Trophoblast cell (in vitro differentiated cells and primary cell): Measurements from ENCODE around the gene FRMD4A.

ENCODE experiments used
- DNase-seq, 2 donors: peaks; one replicate each; pipeline ENCODE4 v3.0.0-alpha.2; 2016
- H2AFZ ChIP-seq: 2 replicates; pipeline ENCODE4 v1.6.1; 2013; ENCODE audit warnings: low read length, moderate library complexity, mild to moderate bottlenecking; ENCODE audit not compliant: insufficient read depth, poor library complexity
- H2AK5ac ChIP-seq: 2 replicates; pipeline ENCODE4 v1.6.1; 2013; ENCODE audit warnings: mild to moderate bottlenecking, low read length
- H2BK120ac ChIP-seq: 2 replicates; pipeline ENCODE4 v1.6.1; 2013; ENCODE audit warnings: low read length, mild to moderate bottlenecking, moderate library complexity; ENCODE audit not compliant: insufficient read depth, poor library complexity
- H2BK12ac ChIP-seq: 2 replicates; pipeline ENCODE4 v1.6.1; 2013; ENCODE audit warnings: mild to moderate bottlenecking, low read length, moderate library complexity
- H2BK5ac ChIP-seq: 2 replicates; pipeline ENCODE4 v1.6.1; 2013; ENCODE audit warnings: low read length, low read depth, moderate library complexity, mild to moderate bottlenecking; ENCODE audit not compliant: poor library complexity
- H3K14ac ChIP-seq: 2 replicates; pipeline ENCODE4 v1.6.1; 2013; ENCODE audit warnings: mild to moderate bottlenecking, low read length
- H3K18ac ChIP-seq: 2 replicates; pipeline ENCODE4 v1.6.1; 2013; ENCODE audit warnings: mild to moderate bottlenecking, low read length
- H3K23ac ChIP-seq: 2 replicates; pipeline ENCODE4 v1.6.1; 2013; ENCODE audit warnings: low read length
- H3K27ac ChIP-seq: 2 replicates; pipeline ENCODE4 v1.5.1; 2013; ENCODE audit warnings: low read depth, mild to moderate bottlenecking, inconsistent platforms, low read length, moderate library complexity
- H3K27me3 ChIP-seq: 2 replicates; pipeline ENCODE4 v1.6.1; 2013; ENCODE audit warnings: inconsistent platforms, mild to moderate bottlenecking, low read length, moderate library complexity; ENCODE audit not compliant: insufficient read depth
- H3K36me3 ChIP-seq, 2 experiments: 1 replicate in 1 of 2; 2 replicates in 1 of 2; pipeline ENCODE4 v1.6.1; 2013; ENCODE audit warnings: low read length in 2 of 2, mild to moderate bottlenecking in 2 of 2, moderate library complexity in 1 of 2; ENCODE audit not compliant: insufficient read depth in 2 of 2, control insufficient read depth in 1 of 2
- H3K4ac ChIP-seq: 2 replicates; pipeline ENCODE4 v1.6.1; 2013; ENCODE audit warnings: low read depth, mild to moderate bottlenecking, low read length, moderate library complexity
- H3K4me1 ChIP-seq, 2 experiments: 1 replicate in 1 of 2; 2 replicates in 1 of 2; pipeline ENCODE4 v1.6.1; 2013; ENCODE audit warnings: low read length in 2 of 2, mild to moderate bottlenecking in 2 of 2, moderate library complexity in 1 of 2; ENCODE audit not compliant: insufficient read depth in 2 of 2, control insufficient read depth in 1 of 2
- H3K4me2 ChIP-seq: 2 replicates; pipeline ENCODE4 v1.6.1; 2013; ENCODE audit warnings: inconsistent platforms, mild to moderate bottlenecking, low read length, moderate library complexity
- H3K4me3 ChIP-seq: 2 replicates; pipeline ENCODE4 v1.5.1; 2013; ENCODE audit warnings: mild to moderate bottlenecking, low read depth, low read length, inconsistent platforms
- H3K79me1 ChIP-seq: one replicate; pipeline ENCODE4 v1.6.1; 2013; ENCODE audit warnings: low read length
- H3K79me2 ChIP-seq: 2 replicates; pipeline ENCODE4 v1.6.1; 2013; ENCODE audit warnings: low read length, mild to moderate bottlenecking; ENCODE audit not compliant: control insufficient read depth, insufficient read depth, poor library complexity
- H3K9ac ChIP-seq: 2 replicates; pipeline ENCODE4 v1.6.1; 2013; ENCODE audit warnings: mild to moderate bottlenecking, low read length
- H3K9me3 ChIP-seq: 2 replicates; pipeline ENCODE4 v1.6.1; 2013; ENCODE audit warnings: low read depth, mild to moderate bottlenecking, control low read depth, inconsistent platforms, low read length; ENCODE audit not compliant: insufficient read depth
- H4K12ac ChIP-seq: 2 replicates; pipeline ENCODE4 v1.6.1; 2013; ENCODE audit warnings: low read depth, mild to moderate bottlenecking, low read length, moderate library complexity
- H4K8ac ChIP-seq: 2 replicates; pipeline ENCODE4 v1.6.1; 2013; ENCODE audit warnings: low read depth, mild to moderate bottlenecking, low read length, moderate library complexity
- H4K91ac ChIP-seq: one replicate; pipeline ENCODE4 v1.6.1; 2013; ENCODE audit warnings: low read depth, mild to moderate bottlenecking, low read length, moderate library complexity
- WGBS: extraction: QIAGEN DNeasy Blood & Tissue Kit; methylation state at CpG from one replicate; pipeline ENCODE4 v1.1.7; 2013; ENCODE audit warnings: missing lambda C conversion rate; ENCODE audit not compliant: insufficient read length, insufficient coverage; ENCODE audit errors: extremely low coverage; 5-methylcytosine and 5-hydroxymethylcytosine counted together

Gene FRMD4A

GRCh38 chr10:14340051-14340744 is 9.5 kb upstream of the FRMD4A start:
- Histone ChIP-seq H3K9me3 (peaks cover 3% of the 10 kb centered on the region), H3K27me3 (no peaks in the 10 kb centered on the region), H3K4me1 (no peaks in the 10 kb centered on the region), H3K4me2 (no peak overlapping the region), H3K79me2 (no peaks in the 10 kb centered on the region), H2AFZ (no peak overlapping the region), H2BK12ac (no peak overlapping the region), H2BK120ac (no peak overlapping the region), H3K4ac (no peak overlapping the region), H4K12ac (no peak overlapping the region), H3K79me1 (no peaks in the 10 kb centered on the region), H3K14ac (no peak overlapping the region), H3K27ac (no peak overlapping the region), H3K9ac (no peak overlapping the region), H4K91ac (no peak overlapping the region), H3K18ac (no peak overlapping the region), H3K36me3 (no peaks in the 10 kb centered on the region), H4K8ac (no peak overlapping the region), H2AK5ac (no peak overlapping the region), H3K4me3 (no peak overlapping the region), H2BK5ac (no peak overlapping the region), H3K23ac (no peak overlapping the region)
- no peak for DNase-seq
- WGBS: no CpG with 5 or more reads among the region's 6 CpGs

- H3K4me2 ChIP-seq: no peak overlapping the region
- H3K4me1 ChIP-seq: peaks cover 0 to 5% of the 10 kb centered on the region in 2 experiments
- DNase-seq: peak in 1 of 2 donors; percentile 66
- H2BK12ac ChIP-seq: no peak overlapping the region
- no peak overlapping the region for H2AFZ ChIP-seq
- H3K9me3 ChIP-seq: peaks cover 3% of the 10 kb centered on the region
- no peak overlapping the region for H2BK120ac ChIP-seq
- H3K9ac ChIP-seq: no peak overlapping the region
- H3K27me3 ChIP-seq: no peaks in the 10 kb centered on the region
- no peak overlapping the region for H4K8ac ChIP-seq
- H3K36me3 ChIP-seq: no peaks in the 10 kb centered on the region
- no peak overlapping the region for H2BK5ac ChIP-seq
- no peak overlapping the region for H3K23ac ChIP-seq
- no peak overlapping the region for H3K4me3 ChIP-seq
- H4K91ac ChIP-seq: no peak overlapping the region
- H3K79me1 ChIP-seq: no peaks in the 10 kb centered on the region
- H3K27ac ChIP-seq: no peak overlapping the region
- no peaks in the 10 kb centered on the region for H3K79me2 ChIP-seq
- WGBS: no CpG with 5 or more reads among the region's 2 CpGs
- H3K14ac ChIP-seq: no peak overlapping the region
- H2AK5ac ChIP-seq: no peak overlapping the region
- no peak overlapping the region for H4K12ac ChIP-seq
- no peak overlapping the region for H3K18ac ChIP-seq
- no peak overlapping the region for H3K4ac ChIP-seq
These were observed 6.0 kb upstream of the FRMD4A start for GRCh38 chr10:14336736-14337135.

GRCh38 chr10:14334771-14335170 is 4.0 kb upstream of the FRMD4A start:
- Histone ChIP-seq H3K23ac (no peak overlapping the region), H3K4ac (no peak overlapping the region), H3K79me2 (no peaks in the 10 kb centered on the region), H2AK5ac (no peak overlapping the region), H3K27me3 (no peaks in the 10 kb centered on the region), H3K9ac (no peak overlapping the region), H3K4me3 (no peak overlapping the region), H2BK120ac (no peak overlapping the region), H3K36me3 (no peaks in the 10 kb centered on the region), H4K91ac (no peak overlapping the region), H3K79me1 (no peaks in the 10 kb centered on the region), H3K4me1 (peaks cover 0 to 10% of the 10 kb centered on the region in 2 experiments), H3K18ac (no peak overlapping the region), H3K4me2 (no peak overlapping the region), H2BK5ac (no peak overlapping the region), H3K27ac (no peak overlapping the region), H4K8ac (no peak overlapping the region), H3K9me3 (no peaks in the 10 kb centered on the region), H4K12ac (no peak overlapping the region), H2AFZ (no peak overlapping the region), H3K14ac (no peak overlapping the region), H2BK12ac (no peak overlapping the region)
- no peak for DNase-seq
- WGBS: no CpG with 5 or more reads among the region's 2 CpGs

GRCh38 chr10:14333606-14334005 is 2.9 kb upstream of the FRMD4A start:
- WGBS: no CpG with 5 or more reads among the region's 2 CpGs
- Histone ChIP-seq H3K27me3 (no peaks in the 10 kb centered on the region), H3K36me3 (no peaks in the 10 kb centered on the region), H3K9me3 (no peaks in the 10 kb centered on the region), H3K14ac (no peak overlapping the region), H2BK5ac (no peak overlapping the region), H3K9ac (no peak overlapping the region), H4K8ac (no peak overlapping the region), H3K79me1 (no peaks in the 10 kb centered on the region), H3K4me1 (peaks cover 0 to 10% of the 10 kb centered on the region in 2 experiments), H3K27ac (no peak overlapping the region), H4K12ac (no peak overlapping the region), H3K4me3 (no peak overlapping the region), H2AK5ac (peak overlapping the region; percentile 19), H3K23ac (no peak overlapping the region), H2BK120ac (no peak overlapping the region), H3K4me2 (no peak overlapping the region), H2BK12ac (peak overlapping the region; percentile 34), H2AFZ (no peak overlapping the region), H4K91ac (no peak overlapping the region), H3K18ac (no peak overlapping the region), H3K79me2 (no peaks in the 10 kb centered on the region), H3K4ac (no peak overlapping the region)
- no peak for DNase-seq
